ENCODE measurements around the gene ADORA2A. TPM values are rescaled to one million over a fixed set of nuclear protein-coding genes. Genes with fewer than 3 reads are reported as not detected.

The ADORA2A gene
- total and polyA plus RNA-seq, 2 of the 8 experiments (the other 6 are each of a cell fraction or from before 2014, with no cell fraction given), result 7.1 to 20.3 TPM

DNA sequence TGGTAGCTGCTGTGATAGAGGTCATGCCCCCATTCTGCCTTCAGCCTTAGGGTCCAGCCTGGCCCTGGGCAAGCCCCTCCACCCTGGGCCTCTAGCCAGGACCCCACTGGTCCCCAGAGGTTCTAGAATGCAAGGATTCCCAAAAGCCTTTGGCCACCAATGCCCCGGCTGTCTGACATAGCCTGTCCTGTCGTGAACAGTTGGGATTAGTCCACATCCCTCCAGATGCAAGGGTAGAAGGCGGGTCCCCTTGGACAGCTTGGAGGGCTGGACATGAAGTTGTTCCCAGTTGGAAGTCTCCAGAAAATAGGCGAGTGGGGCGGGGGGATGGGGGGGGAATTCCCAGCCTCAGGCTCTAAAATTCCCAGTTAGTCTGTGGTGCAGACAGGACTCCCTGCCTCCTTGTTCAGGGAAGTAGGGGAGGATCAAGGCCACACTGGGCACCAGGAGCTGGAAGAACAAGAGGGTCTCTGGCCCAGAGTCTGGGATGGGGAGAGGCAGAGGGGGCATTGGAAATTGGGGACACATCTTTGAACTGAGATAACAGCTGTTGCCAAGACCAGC, 5.2 kb upstream of the ADORA2A start:
- Histone ChIP-seq H3K79me2 (ENCODE audit: control insufficient read depth in 1 of 2, insufficient read depth in 2 of 2, low read length in 2 of 2) (no peaks in the 10 kb centered on the region), H3K18ac (ENCODE audit: extremely low read depth, low read length) (no peak overlapping the region; the same call in 1 of the 2 replicates), H3K23ac (ENCODE audit: insufficient read length) (no peak overlapping the region), H4K8ac (ENCODE audit: extremely low read depth, insufficient read depth, low read length) (no peak overlapping the region), H3K79me1 (ENCODE audit: low read depth, low read length) (no peaks in the 10 kb centered on the region), H2BK12ac (ENCODE audit: low read depth, low read length) (no peak overlapping the region), H3K56ac (replicated peaks; ENCODE audit: insufficient read length, low read depth, low read length) (no peak overlapping the region), H3K9ac (replicated peaks in 1 of 4; ENCODE audit: extremely low read depth in 1 of 4, low read depth in 3 of 4, low read length in 3 of 4) (no peak overlapping the region), H4K5ac (ENCODE audit: insufficient read length, low read depth, low read length) (no peak overlapping the region), H3K36me3 (ENCODE audit: control insufficient read depth in 2 of 4, insufficient read depth in 4 of 4, low read length in 3 of 4) (no peaks in the 10 kb centered on the region), H4K20me1 (replicated peaks in 1 of 2; ENCODE audit: control insufficient read depth in 1 of 2, insufficient read depth in 2 of 2, low read length in 2 of 2) (no peaks in the 10 kb centered on the region), H3K23me2 (ENCODE audit: low read depth, low read length) (peaks cover 6% of the 10 kb centered on the region; the same call in 1 of the 2 replicates), H3K4me2 (ENCODE audit: insufficient read depth in 1 of 2, low read depth in 2 of 2, low read length in 2 of 2) (no peak overlapping the region), H3K14ac (ENCODE audit: insufficient read length) (no peak overlapping the region), H2BK20ac (ENCODE audit: low read length) (no peak overlapping the region), H3K4me1 (replicated peaks in 1 of 4; ENCODE audit: control insufficient read depth in 3 of 4, insufficient read depth in 4 of 4, low read length in 3 of 4) (peaks cover 0 to 32% (median 20%) of the 10 kb centered on the region in 4 experiments; a peak in 6 of 7 replicates), H4K91ac (replicated peaks; ENCODE audit: insufficient read length, low read length) (no peak overlapping the region), H2BK120ac (replicated peaks; ENCODE audit: low read depth, low read length) (no peak overlapping the region), H3K27me3 (replicated peaks in 1 of 4; ENCODE audit: control insufficient read depth in 3 of 4, extremely low read depth in 1 of 4, insufficient read depth in 3 of 4, low read length in 3 of 4) (peaks cover 3 to 23% (median 15%) of the 10 kb centered on the region in 4 experiments), H2AK5ac (ENCODE audit: low read depth, low read length) (no peak overlapping the region), H3K27ac (ENCODE audit: low read depth, low read length) (no peak overlapping the region), H2AFZ (ENCODE audit: low read length) (no peak overlapping the region), H3K4me3 (ENCODE audit: extremely low read depth in 1 of 4, insufficient read depth in 2 of 4, low read depth in 3 of 4, low read length in 4 of 4) (no peak overlapping the region), H2BK5ac (ENCODE audit: low read depth, low read length) (no peak overlapping the region), H2BK15ac (ENCODE audit: low read length) (0 out of 2 replicates have a peak overlapping the region, but pooled peaks have one; percentile 92), H3K9me3 (ENCODE audit: insufficient read depth in 2 of 2, low read depth in 1 of 2, low read length in 1 of 2) (no peaks in the 10 kb centered on the region), H3K4ac (replicated peaks; ENCODE audit: insufficient read length, low read depth, low read length) (no peak overlapping the region)
- DNase-seq (ENCODE audit: low read depth in 1 of 2, low spot score in 2 of 2), result no peak
- no peak for FAIRE-seq
- 90% methylated on average over 5 of the region's 5 CpGs; no CpG with 5 or more reads in 1 of the 2 experiments for WGBS, 2 experiments (ENCODE audit: extremely low coverage in 1 of 2, insufficient coverage in 1 of 2, insufficient read length in 1 of 2, insufficient replicate concordance in 2 of 2, low coverage in 1 of 2, low lambda C conversion rate in 2 of 2, missing lambda C conversion rate in 1 of 2)
- TF ChIP-seq RNF2 (IDR thresholded peaks at IDR 0.05; ENCODE audit: borderline replicate concordance, low read depth, low read length, missing control alignments, poor library complexity, severe bottlenecking), result no peak
- TF ChIP-seq SIN3A (conservative IDR thresholded peaks at IDR 0.05 in 1 of 2, IDR thresholded peaks at IDR 0.05 in 1 of 2; ENCODE audit: low read depth in 1 of 2, low read length in 2 of 2), result no peak
- no peak for TF ChIP-seq SIX5 (IDR thresholded peaks at IDR 0.05; ENCODE audit: low read depth, low read length)
- TF ChIP-seq CTBP2 (IDR thresholded peaks at IDR 0.05; ENCODE audit: borderline replicate concordance, insufficient read depth, insufficient read length, low read length), result no peak
- TF ChIP-seq EZH2 (IDR thresholded peaks at IDR 0.05; ENCODE audit: low read depth, low read length, severe bottlenecking), result no peak
- ChIA-PET CTCF (ENCODE audit: partially characterized antibody) (interaction anchor here (0.6 to 10.6 kb wide), 39 partner anchors 12 to 278 kb away, joined by 3 to 201 read pairs (median 5); partner anchors contain the start of gene UPB1), POLR2A (ENCODE audit: partially characterized antibody) (interaction anchor here (0.8 to 1.0 kb wide), 3 partner anchors 97 to 171 kb away, joined by 3 read pairs; partner anchors contain the start of gene LRRC75B)
